OCI-LY3 (cell line): ENCODE measurements around the gene TCL1A.

Source experiments
- EZH2phosphoT487 ChIP-seq: fragments of 200-600 bp; shearing (Covaris generic); IDR thresholded peaks from 2 replicates; pipeline ENCODE4 v1.6.1; 2018; ENCODE audit warnings: antibody characterized with exemption, mixed run types, low read depth
- TF ChIP-seq, protein P1 (sequence below): fragments of 200-600, 300-600 bp; sonication (generic); IDR thresholded peaks from 2 replicates; pipeline ENCODE4 v1.5.1; 2014; ENCODE audit warnings: antibody characterized with exemption, low read length, low read depth

DNA sequence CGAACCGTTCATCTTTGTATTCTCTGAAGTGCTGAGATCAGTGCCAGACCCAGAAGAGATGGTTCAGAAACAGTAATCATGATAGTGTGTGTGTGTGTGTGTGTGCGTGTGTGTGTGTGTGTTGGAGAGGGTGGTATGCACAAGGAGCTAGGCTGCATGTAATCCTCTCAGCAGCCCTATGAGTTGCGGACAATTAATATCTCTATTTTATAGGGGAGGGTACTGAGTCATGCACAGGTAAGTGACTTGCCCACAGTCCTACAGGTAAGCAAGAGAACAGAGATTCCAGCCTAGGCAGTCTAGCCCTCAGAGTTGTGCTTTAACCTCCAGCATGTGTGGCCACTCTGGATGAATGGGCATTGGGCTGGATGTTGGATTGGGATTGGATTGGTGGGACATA lies 27.9 kb upstream of the TCL1A start:
- TF ChIP-seq, protein P1, sequence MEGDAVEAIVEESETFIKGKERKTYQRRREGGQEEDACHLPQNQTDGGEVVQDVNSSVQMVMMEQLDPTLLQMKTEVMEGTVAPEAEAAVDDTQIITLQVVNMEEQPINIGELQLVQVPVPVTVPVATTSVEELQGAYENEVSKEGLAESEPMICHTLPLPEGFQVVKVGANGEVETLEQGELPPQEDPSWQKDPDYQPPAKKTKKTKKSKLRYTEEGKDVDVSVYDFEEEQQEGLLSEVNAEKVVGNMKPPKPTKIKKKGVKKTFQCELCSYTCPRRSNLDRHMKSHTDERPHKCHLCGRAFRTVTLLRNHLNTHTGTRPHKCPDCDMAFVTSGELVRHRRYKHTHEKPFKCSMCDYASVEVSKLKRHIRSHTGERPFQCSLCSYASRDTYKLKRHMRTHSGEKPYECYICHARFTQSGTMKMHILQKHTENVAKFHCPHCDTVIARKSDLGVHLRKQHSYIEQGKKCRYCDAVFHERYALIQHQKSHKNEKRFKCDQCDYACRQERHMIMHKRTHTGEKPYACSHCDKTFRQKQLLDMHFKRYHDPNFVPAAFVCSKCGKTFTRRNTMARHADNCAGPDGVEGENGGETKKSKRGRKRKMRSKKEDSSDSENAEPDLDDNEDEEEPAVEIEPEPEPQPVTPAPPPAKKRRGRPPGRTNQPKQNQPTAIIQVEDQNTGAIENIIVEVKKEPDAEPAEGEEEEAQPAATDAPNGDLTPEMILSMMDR = no peak
- TF ChIP-seq EZH2phosphoT487 = no peak
